GM18909 (cell line): ENCODE results near the gene CCDC92B.

Experiments
- ATAC-seq: cut with Tn5 transposase; IDR thresholded peaks from one replicate; pipeline ENCODE4 v1.9.1; 2021; ENCODE audit warnings: mild to moderate bottlenecking; ENCODE audit not compliant: unreplicated experiment, poor library complexity

The CCDC92B gene

DNA sequence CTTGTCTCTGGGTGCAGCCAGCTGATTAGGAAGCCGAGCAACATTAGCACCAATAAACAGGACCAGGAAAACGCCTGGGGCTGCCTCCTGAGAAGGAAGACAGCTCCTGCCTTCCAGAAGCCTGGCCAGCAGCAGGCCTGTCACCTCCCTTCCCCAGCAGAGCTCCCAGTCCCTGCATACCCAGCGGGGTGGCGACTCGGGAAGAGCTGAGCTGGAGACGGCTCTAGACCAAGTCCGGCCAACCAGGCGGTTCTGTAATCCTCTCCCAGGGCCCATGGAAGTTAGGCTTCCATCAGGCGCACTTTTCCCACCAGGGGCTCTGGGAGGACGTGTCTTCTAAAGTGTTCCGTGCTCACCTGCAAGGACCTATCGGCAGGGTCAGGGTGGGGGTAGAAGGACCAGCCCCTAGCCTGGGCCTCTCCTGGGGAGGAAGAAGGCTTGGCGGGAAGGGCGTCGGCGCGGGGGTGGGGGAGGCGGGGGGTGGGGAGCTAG lies 25.9 kb downstream of the CCDC92B start:
- ATAC-seq, result no peak

DNA sequence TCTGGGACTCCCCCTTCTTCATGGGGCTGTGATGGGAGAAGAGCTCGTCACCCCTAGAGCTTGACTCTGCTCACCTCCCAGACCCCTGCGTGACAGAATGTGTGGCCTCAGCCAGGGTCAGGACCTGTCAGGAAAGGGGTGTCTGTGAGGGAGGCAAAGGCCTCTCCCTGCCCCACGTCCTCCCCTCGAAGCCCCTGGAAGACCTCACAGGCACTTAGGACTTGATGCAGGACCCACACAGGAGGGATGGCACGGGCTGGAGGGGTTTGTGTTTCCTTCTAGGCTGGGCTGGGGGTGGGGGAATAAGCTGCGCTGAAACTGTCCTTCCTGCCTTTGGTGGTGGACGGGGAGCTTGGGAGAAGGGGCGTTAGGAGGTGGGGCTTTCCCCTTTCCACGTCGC lies 26.8 kb downstream of the CCDC92B start:
- no peak for ATAC-seq

DNA sequence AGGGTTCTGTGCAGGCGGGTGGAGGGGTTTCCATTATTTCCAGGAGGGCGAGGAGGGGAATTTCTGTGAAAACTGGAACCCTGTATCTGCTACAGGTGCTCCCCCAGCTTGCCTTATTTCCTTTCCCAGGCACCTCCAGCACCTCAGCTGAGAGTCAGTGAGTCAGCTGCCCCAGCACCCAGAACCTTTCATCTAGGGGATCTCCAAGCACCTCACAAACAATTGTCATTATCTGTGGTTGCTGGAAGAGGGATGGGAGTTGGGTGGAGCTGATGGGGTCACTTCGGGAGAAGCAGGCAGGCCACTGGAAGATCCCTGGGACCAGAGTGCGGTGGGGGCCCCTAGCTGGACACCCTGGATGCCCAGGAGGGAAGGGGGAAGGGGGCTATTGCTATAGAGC lies 27.8 kb downstream of the CCDC92B start:
- no peak for ATAC-seq

DNA sequence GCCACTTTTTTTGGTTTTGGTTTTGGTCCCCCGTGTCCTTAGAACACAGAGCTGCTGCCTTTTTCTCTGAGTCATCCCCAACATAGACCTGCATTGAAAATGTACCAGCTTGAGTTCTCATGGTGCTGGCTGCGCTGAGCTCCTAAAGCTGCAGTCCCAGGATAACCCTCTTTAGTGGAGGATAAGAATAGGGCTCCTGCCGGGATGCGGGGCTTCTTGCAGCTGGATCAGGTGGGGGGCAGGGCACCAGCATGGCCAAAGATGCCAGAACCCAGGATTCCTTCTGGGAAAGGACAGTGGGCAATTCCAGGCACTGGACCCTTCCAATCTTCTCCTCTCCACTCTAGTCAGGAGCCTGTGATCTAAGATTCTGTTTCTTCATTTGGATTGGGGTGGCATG lies 29.6 kb downstream of the CCDC92B start:
- ATAC-seq, result no peak

DNA sequence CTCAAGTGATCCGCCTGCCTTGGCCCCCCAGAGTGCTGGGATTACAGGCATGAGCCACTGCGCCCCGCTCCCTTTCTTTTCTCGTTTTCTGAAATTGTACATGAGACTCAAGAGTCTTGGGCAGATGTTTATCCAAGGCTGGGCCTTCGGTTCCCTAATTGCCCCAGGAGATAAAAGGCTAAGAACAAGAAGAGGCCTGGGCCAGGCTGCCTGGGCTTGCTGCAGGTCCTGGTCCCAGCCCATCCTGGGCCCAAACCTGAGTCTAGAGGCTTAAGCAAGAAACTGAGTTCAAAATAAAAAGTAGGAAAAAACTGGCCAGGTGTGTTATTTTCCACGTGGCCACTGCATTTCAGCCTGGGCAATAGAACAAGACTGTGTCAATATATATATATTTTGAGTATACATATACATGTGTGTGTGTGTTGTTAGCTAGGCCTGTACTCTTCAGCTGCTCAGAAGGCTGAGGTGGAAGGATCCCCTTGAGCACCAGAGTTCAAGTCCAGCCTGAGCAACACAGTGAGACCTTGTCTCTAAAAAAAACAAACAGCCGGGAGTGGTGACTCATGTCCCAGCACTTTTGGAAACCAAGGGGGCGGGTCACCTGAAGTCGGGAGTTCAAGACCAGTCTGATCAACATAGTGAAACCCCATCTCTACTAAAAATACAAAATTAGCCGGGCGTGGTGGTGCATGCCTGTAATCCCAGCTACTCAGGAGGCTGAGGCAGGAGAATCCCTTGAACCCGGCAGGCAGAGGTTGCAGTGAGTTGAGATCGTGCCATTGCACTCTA lies 31.1 kb downstream of the CCDC92B start:
- no peak for ATAC-seq

DNA sequence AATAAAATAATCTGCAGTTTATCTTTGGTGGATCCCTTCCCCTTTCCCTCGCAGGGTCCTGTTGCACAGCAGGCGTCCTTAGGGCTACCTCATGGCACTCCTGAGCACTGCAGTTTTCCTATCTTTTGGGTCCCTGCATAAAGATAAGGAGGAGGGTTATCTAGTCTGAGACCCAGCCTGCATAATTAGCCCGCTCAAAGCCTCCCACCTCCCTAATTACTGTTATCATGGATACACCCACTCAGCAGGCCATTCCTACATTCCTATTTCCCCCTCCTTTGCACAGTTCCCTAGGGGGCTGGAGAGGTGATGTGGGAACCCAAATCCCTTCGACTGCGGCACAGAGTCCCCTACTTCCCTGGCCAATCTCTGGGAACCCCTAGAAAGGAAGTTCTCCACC lies 32.8 kb downstream of the CCDC92B start:
- ATAC-seq, result no peak

DNA sequence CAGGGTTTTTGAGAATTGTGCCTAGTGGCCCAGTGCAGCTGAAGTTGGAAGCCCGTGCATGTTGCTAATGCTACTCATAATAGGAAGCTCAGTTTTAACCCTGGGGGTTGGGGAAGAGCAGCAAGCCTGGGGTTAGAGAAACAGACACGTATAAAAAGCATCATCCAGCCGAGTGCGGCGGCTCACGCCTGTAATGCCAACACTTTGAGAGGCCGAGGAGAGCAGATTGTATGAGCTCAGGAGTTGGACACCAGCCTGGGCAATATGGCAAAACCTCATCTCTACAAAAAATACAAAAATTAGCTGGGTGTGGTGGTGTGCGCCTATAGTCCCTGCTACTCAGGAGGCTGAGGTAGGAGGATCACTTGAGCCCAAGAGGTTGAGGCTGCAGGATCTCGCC lies 35.6 kb downstream of the CCDC92B start:
- no peak for ATAC-seq

DNA sequence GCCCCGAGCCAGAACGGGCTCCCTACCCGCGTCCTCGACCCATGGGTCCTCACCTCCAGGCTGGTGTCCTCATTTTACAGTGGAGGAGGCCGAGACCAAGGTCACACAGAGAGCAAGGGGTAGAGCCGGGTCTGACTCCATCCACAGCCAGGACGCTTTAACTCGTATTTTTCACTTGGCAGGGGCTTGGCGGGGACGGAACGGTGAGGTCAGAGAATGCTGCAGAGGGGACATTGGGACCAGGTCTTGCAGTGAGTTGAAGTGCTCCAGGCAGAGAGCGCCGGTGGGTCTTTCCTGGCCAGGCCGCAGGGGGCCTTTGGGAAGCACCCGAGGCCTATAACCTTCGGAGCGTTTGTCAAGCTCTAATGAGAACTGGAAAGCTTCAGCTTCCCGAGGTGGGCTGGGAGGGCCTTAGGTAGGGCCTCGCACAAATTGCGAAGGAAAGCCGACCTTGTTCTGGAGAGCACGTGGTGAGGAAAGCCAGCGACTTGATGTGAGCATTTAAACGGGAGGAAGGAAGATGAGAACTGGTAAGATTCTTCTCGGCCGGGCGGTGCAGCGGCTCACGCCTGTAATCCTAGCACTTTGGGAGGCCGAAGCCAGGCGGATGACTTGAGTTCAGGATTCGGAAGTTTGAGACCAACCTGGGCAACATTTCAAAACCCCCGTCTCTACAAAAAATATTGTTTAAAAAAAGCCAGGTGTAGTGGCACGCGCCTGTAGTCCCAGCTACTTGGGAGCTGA lies 37.0 kb downstream of the CCDC92B start:
- ATAC-seq, result no peak

DNA sequence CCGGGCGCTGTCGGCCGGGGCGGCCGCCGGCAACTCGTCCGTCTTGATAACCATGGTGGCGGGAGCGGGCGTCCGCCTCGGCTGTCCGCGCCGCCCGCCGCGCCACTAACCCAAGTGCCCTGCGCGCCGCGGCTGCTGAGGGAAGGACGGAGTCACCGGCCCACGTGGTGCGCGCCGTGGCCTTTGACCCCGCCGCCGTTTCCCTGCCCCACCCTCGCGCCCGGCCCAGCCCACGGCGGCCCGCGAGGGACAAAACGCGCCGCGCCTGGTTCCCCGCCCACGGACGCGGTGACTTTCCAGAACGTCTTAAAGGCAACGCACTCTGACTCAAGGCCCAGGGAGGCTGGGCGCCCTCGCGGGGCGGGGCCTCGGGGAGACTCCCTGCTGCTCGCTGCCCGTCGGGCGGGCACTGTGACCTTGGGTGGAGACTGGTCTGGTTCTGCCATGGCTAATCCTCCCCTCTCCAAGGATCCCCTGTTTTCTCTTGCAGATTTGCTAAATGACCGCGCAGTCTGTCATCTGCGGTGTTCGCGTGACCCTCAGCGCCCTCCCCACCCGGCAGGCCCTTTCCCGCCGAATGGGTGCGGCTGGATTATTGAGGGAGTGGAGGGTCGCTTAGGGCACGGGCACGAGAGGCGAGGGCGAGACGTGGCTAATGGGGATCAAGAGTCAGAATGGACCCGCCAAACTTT lies 37.7 kb downstream of the CCDC92B start, which contains the start of gene CLUH:
CLUH (minus strand) TSS at position 157 of the 692 bp plus-strand sequence; CDS start at position 54, 103 bp downstream.
- peak; percentile 73 for ATAC-seq

DNA sequence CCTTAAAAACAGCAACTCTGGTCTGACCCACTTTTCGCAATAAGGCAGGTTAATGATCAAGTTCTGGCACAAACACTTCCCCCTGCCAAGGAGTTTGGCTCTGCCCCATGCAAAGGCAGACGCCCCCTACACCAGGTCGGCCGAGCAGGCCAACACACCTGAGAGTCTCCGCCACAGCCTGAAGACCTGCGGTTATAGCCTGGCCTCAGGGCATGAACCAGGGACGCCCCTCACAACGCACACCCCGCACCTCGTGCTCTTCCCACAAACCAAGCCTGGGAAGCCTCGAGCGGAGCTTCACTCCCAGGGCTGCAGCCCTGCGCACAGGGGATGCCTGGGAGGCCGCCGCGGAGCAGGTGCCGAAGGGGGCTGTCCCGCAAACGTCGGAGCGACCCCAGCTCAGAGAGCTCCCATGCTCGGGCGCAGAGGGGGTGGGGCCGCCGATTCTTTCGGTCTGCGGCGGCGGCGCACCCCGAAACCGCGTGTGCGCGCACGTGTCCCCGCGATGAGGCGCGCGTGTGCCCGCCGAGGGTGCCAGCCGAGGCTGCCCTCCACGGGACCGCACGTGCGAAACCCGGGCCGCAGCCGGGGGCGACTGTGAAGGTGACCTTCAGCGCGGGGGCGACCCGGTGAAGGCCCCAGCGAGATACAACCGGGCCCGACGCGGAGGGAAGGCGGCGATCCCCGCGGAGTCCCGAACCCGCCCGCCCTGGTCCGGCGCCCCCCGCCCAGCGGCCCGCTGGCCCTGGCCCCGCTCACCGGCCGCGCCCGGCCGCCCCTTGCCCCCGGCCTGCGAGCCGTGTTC lies 38.4 kb downstream of the CCDC92B start:
- ATAC-seq, result peak; percentile 22

DNA sequence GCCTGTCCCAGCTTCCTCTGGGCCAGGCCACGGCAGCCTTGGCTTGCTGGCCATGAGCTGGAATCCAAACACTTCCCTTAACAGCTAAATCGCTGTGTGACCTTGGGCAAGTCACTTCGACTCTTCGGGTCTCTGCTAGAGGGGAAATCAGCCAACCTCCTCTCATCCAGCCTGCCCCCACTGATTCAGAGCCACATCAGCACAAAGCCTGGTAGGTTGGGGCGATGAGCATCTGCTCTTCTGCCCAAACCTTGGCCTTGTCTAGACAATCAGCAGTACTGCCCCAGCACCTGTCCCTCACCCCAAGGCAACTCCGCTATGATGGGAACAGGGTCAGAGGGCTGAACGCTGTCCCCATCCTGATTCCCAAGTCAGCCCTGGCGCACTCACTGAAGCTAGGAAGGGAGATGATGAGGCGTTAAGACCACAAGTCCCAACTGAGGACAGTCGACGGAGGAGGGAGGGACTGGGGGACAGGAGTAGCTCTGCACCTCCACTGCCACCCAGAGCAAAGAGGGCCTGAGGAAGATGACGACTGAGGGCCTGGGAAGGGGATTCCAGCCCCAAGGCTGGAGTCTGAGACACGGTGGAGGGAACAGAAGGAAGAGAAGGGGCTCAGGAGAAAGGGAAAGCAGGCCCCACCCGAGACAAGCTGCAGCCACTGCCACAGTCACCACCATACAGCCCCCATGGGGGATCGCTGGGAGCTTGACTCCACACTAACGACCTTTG lies 39.2 kb downstream of the CCDC92B start:
- no peak for ATAC-seq

DNA sequence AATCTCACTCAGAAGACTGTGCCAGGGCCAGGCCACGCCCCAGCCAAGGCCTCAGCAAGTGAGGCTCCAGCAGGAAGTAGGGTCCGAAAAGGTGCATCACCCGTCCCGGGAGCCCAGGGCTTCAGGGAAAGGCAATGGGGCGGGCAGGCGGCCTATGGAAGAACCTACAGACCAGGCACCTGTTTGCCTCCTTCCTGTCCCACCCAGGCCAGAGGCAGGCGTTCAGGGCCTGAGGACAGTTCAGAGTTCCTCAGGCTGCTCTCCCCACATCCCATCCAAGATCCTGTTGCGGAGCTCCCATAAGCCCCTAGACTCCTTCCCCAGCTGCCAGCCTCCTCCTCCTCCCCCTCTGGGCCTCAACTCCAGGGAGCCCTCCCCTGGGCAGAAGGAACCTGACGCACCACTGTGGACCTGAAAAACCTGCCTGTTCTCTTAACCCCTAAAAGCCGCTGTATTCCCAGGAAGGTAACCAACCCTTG lies 40.2 kb downstream of the CCDC92B start:
- no peak for ATAC-seq

DNA sequence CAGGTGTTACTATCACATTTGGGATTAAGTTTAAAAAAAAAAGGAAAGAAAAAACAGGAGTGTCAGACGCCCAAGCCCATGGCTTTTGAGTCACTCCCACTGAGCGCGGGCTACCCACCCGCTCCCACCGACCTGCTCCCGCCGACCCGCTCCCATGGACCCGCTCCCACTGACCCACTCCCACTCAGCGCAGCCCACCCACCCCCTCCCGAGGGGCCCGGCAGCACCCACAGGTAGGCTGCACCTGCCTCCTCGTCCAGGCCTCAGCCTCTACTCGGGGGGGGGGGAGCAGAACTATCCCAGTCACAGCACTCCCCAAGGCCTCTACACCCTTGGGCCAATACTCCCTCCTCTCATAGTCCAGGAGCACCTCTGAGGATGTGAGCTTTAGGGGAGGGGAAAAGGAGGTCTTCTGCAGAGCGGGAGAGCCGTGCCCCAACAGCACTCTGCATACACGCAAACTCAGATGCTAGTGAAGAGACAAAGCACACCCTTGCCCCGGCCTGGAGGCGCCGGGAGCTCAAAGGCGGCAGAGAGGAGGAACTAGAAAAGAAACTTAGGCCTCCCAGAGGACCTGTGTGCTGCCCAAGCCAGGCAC lies 40.8 kb downstream of the CCDC92B start:
- ATAC-seq, result no peak

DNA sequence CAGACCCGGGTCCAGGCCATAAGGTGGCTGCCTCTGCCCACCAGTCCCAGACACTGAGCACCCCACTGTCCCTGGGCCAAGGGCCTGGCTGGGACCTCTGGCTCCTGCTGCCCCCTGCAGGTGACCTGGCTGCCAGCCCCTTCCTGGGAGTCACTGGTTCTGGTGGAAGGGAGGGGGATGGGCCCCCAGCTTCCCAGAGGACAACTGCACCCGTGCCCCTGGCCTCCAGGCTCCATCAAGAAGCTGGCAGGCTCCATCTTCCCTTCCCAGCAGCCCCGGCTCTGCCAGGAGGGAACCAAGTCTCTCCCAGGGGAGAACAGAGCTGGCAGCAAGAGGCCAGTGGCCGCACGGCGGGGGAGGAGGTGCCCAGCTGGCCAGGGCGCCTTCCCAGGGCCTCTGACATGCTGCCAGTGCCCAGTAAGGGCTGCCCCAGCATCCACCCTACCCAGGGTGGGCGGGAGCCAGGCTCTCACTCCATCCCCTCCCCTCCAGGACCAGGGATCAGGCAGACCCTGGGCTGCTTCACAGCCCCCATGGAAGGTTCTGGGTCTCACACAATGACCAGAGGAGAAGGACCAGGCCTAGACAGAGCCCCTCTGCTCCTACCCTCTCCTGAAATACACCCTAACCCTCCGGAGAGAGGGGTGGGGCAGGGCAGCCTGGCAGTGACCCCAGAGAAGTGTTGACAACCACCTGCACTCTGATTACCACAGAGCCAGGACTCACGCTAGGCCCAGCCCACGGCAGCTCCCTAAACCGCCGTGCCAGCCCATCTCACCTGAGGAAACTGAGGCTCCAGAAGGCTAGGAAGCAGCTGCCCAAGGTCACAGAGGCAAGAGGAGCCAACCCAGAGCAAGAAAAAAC lies 41.5 kb downstream of the CCDC92B start:
- no peak for ATAC-seq

DNA sequence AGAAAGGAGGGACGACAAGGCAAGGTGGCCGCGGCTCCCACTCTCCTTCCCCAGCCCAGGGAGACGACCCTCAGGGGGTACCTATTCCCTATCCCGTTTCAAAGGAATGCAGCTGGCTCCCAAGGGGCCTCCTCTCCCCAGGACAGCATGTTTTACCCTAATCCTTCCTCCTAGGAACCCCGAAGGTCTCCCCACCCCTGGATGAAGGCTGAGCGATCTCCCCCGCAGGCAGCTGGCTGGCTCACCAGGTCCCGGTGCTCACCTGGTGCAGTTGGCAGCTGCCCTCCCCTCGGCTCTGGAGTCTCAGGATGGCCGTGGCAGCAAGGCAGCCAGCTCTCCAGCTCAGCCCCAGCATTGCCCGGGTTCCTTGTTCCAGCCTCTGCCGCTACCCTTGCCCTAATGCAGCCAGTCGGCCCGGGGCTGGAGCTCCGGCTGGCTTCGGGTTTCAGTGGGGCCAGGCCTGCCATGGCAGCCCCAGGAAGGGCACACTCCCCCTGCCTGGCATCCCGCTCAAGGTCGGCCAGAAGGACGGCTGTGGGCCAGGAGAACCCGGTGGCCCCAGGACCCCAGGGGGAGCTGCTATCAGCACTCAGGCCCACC lies 42.4 kb downstream of the CCDC92B start:
- ATAC-seq, result no peak

DNA sequence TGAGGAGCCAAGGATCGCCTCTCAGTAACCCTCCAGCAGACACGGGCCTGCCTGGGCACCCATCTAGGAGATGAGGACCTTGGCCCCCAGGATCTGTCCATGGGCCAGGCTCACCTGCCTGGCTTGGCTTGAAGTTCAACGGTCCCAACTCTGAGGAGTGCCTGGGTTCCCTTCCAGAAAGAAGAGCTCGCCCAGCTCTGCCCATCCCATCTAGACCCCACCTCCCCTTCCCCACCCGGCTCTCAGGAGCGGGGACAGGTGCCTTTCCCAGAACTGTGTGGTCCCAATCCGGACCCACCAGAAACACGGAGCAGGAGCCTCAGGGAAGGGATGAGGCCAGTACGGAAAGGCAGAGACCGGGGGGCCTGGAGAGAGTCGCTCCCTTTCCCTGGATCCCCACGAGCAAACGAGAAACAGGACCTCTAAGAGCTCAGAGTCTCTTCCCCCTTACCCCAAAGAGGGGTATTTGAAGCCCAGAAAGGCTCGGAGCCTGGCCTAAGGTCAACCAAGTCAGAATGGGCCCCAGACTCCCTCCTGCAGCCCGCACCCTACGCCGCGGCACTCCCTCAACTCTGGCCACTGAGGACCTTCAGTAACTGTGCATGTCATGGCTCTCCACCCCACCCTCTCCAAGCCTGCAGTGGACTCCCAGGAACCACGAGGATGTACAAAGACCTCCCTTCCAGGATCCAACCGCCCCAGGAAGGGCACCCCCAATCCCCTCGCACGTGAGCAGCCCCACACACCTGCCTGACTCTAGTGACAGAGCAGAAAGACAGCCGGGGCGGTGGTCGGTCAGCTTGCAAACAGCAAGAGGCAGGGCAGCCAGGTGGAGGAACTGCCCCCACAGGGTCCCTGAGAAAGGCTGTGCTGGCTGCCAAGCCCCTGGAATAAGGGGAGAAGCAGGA lies 43.3 kb downstream of the CCDC92B start:
- no peak for ATAC-seq

DNA sequence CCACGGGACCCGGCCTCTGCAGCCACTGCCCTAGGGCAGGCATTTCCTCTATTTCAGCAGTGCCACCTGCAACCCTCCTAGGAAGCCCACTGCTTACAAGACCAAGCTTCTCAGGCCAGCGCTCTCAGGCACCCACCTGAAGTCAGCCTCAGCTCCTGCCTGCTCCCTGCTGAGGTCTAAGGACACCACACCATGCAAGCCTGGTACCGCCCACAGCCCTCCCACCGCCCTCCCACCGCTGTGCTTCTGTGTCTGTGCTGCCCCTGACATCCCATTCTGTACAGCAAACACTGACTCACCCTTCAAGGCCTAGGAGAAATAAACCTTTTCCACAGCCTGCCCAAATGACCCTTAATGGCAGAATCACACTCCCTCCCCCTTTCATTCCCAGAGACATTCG lies 44.2 kb downstream of the CCDC92B start:
- ATAC-seq, result no peak
